ENCODE data around the gene IQSEC1.

DNA sequence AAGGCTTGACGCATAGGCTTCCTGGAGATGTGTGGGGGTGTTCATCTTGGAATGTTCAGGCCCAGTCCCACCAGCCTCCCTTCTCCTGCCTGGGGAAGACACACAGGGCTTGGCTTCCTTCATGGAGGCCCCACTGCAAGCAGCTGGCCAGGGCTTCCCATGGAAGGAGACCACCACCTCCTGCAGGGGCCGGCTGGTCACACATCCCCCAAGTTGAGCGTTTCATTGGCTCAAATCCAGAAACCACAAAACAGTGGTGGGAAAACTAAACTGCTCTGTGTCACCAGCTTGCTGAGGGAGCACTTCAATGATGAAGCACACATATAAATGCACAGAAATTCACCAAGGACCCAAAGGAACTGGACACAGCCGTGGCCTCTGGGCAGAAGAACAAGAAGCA is 8.3 kb downstream of the IQSEC1 start:
- TF ChIP-seq, protein P1, sequence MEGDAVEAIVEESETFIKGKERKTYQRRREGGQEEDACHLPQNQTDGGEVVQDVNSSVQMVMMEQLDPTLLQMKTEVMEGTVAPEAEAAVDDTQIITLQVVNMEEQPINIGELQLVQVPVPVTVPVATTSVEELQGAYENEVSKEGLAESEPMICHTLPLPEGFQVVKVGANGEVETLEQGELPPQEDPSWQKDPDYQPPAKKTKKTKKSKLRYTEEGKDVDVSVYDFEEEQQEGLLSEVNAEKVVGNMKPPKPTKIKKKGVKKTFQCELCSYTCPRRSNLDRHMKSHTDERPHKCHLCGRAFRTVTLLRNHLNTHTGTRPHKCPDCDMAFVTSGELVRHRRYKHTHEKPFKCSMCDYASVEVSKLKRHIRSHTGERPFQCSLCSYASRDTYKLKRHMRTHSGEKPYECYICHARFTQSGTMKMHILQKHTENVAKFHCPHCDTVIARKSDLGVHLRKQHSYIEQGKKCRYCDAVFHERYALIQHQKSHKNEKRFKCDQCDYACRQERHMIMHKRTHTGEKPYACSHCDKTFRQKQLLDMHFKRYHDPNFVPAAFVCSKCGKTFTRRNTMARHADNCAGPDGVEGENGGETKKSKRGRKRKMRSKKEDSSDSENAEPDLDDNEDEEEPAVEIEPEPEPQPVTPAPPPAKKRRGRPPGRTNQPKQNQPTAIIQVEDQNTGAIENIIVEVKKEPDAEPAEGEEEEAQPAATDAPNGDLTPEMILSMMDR (IDR thresholded peaks at IDR 0.05) = no peak
- TF ChIP-seq POLR2A (IDR thresholded peaks at IDR 0.05) (no peak), POLR2AphosphoS5 (IDR thresholded peaks at IDR 0.05) (no peak), EP300 (IDR thresholded peaks at IDR 0.05; ENCODE audit: low read depth) (no peak)

Measured in transverse colon (tissue), 4 donors.